ENCODE data around the gene ALG11. TPM values are rescaled to one million over a fixed set of nuclear protein-coding genes. Genes with fewer than 3 reads are reported as not detected.

Gene ALG11
- polyA plus RNA-seq, 1 donor: 36.0 TPM

DNA sequence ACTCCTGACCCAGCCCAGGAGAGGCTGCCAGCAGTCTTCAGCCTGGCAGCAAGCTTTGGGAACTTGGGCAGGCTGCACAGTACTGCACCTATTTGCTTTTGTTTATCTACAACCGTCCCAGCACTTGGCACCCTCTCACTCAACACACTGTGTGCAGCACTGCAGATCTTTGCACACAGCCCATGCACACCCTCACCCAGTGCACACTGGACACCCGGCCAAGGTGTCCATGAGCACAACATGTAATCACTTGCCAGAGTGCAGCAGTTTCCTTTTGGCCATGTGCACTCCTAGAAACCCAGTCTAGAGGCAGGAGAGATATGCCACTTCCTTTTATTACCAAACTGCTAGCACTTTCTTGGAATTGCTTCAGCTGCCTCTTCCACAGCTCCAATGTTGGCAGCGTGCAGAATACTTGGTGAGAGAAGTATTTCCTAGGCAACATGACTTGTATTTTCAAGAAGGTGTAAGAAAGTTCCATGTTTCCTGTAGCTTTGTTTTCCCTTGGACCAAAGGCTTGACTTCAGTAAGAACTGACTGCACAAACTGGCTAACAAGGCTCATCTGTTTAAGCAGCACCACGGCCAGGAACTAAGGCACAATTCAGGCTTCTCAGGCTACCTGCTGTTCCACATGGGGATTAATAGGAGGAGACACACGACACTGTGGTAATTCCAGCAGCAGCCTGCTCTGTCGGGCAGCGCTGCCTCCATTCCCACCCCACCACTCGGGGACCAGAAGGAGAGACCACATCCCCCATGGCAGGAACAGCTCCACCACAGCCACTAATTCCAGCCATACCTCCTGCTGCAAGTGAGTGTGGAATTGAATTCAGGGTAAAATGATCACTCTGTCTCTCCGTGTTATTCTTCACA lies 16.3 kb upstream of the ALG11 start:
- no peak for DNase-seq

- DNase-seq: no peak
These were observed 15.6 kb upstream of the ALG11 start for GRCh38 chr13:51996641-51997040.

DNA sequence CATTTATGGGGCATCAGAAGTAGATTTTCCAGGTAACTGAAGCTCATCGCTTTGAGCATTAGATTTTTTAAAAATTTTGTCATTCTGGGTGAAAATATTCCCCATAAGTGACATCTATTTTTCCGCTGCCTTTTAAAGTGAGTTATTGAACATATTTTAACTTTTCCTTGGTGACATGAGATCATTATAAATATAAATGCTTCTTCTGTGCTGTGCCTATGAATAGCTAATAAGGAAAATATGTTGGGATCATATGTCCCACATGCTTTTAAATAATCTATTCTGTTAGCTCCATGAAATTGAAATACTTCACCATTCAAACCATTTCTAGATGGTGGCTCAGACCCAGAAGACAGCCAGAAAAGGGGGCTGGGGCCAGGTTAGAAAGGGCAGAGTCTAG lies 15.0 kb upstream of the ALG11 start:
- DNase-seq: no peak

DNA sequence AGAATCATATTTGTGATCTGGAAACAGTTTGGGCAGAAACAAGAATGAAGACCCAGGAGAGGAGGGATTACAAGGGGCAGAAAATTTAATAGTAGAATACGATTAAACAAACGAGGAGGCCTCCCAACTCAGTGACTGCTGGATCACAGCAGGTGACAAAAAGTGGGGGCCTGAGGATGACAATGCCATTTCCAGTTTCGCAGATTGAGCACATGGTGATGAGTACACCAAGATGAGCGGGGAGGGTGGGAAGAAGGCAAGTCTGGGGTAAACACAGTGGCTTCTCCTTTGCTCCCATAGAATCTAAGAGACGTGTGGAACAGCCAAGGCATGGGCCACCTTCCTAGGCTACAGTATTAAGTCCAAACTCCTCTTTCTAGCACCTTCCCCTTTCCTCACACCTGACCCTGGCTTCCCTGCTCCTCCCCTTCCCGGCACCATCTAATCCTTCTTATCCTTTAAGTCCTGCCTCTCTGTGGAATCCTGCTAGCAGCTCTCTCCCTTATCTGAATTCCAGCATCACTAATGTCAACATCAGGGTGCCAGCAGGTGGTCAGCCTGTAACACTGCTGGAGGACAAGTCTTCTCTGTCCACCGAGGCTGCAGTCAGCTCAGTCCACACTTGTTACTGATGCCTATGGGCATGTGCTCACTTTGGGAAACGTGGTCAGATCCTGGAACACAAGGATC lies 14.4 kb upstream of the ALG11 start:
- DNase-seq: no peak

DNA sequence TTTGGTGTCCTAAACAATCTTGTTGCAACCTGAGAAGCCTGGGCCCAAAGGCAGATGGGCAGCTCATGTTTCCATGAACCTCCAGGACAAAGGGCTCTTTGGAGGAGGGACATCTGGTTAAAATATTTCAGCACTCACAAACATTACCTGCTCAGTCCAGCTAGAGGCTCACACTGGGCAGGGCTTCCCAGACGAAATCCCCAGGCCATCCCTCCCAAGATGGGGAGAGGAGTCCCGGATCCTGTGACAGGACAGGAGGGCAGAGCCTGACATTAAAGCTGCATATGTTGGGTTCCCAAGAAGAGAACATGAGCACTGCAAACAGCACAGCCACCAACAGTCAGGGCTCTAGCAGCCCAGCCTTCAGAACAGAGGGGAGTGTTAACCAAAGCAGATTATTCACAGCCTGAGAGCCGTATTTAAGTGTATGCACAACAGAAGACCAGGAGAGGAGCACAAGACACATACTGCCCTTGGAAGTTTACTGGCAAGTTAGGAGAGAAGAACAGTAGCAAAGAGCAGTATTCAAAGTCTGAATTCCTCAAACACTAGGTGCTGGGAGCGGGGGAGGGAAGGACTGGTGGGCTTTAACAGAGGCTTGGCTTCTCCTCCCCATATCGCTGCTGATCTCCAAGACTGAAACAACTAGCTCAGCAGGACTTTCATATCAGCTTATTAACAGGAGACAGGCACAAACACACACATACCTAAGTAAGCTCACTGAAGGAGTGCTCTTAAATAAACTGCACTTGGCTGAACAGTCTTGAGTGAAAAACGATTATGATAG lies 13.3 kb upstream of the ALG11 start:
- no peak for DNase-seq

DNA sequence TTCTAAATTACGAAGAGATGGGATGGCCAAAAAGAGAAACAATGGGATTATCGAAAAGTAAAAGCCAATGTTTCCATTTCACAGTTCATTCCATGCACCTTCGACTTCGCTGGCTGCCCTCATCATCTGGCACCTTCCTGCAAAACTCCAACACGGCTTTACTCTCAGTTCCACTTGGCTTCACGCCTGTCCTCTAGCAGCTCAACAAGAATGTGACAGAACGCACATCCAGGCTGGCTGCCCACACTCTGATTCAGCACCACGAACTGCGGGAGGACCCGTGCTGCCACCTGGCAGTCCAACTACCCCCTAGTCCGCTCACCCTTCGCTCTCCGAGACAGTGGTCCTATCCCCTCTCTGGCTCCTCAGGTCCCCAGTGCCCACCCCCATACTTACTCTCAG lies 12.7 kb upstream of the ALG11 start:
- no peak for DNase-seq

DNA sequence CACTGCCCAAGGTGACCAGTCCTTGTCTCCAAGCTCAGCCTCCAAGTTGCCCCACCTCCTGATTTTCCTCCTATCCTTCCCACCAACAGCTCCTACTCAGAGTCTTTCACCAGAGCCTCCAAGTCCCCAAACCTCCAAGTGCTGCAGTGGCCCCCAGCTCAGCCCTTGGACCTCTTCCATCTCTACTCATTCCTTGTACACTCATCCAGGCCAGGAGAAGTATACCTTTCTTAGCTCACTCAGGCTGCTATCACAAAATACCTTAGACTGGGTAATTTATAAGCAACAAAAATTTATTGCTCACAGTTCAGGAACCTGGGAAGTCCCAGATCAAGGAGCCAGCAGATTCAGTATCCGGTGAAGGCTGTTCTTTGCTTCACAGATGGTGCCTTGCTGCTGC lies 12.3 kb upstream of the ALG11 start:
- no peak for DNase-seq

DNA sequence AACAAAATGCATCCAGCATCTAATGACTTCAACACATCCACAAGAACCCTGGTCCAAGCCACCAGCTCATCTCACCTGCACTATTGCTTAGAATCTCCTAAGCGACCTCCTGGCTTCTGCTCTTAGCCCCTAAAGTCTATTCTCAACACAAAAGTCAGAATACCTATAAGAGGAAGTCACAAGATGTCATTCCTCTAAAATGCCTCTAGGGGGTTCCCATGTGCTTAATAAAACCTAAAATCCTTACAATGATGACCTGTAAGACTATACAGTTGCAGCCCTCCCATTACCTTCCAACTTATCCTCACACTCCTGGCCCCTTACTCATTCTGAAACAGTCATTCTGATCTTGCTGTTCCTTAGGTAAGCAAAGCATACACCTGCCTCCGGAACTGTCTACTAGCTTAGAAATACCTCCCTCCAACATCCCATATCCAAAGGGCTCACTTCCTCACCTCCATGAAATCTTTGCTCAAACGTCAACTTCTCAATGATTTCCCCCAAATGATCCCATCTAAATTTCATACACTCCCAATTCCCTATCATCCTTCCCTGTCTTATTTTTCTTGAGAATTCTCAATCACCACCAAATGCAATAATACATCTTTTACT lies 11.0 kb upstream of the ALG11 start:
- DNase-seq: no peak

DNA sequence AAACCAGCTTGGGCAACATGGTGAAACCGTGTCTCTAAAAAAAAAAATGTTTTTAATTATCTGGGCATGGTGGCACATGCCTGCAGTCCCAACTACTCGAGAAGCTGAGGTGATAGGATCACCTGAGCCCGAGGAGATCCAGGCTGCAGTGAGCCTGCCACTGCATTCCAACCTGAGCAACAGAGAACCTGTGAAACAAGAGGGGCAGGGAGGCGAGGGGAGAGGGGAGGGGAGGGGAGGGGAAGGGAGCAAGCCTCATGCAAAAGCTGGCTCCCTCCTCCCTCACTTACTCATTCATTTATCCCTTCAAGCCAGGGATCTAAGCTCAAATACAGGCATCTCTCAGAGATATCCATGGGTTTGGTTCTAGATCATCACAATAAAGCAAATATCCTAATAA lies 9.8 kb upstream of the ALG11 start:
- no peak for DNase-seq

DNA sequence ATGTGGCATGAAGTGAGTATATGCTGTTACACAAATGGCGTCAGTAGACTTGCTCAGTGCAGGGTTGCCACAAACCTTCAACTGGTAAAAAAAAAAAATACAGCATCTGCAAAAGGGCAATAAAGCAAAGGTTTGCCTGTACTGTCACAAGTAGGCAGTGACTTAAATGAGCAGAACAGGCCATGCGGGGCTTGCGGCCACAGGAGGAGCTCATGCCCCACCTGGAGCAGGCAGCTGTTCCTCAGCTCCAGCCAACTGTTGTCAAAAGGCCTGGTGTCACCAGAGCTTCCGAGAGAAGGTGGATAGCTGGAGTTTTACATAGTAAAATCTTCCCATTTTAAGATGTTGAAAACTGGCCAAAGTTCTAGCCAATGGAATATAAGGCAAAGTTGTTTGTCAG lies 8.7 kb upstream of the ALG11 start:
- DNase-seq: no peak

- no peak for DNase-seq
These were observed 7.6 kb upstream of the ALG11 start for GRCh38 chr13:52004511-52005170.

- no peak for DNase-seq
These were observed 6.2 kb upstream of the ALG11 start for GRCh38 chr13:52005841-52006522.

DNA sequence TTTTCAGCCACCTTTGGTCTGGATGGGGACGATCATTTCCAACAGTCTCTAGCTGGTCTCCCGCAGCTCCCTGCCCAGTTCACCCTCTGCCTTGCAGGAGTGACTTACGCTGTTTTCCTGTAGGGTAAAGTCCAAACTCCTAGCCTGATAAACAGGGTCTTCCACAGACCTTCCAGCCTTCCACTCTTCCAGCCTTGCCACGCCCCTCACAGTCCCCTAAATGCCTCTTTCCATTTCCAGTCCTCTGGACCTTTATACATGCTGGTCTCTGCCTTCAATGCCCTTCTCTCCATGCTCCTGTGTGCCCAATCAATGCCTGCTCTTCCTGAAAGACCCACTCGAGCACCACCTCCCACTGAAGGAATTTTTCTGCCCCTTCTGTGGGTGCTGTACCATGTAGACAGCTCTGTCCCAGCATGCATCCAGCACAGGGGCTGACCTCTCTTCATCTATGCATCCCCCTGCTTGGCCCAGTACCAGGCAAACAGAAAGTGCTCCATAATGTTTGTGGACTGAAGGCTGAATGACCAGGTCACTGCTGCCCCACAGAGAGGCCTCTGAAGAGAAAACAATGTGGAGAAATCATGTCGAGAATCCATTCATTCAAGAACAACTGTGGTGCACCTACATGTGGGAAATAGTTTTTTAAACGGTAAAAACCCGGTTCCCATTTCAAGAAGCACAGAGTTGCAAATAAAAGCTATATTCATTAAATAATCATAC lies 5.5 kb upstream of the ALG11 start:
- DNase-seq: no peak

DNA sequence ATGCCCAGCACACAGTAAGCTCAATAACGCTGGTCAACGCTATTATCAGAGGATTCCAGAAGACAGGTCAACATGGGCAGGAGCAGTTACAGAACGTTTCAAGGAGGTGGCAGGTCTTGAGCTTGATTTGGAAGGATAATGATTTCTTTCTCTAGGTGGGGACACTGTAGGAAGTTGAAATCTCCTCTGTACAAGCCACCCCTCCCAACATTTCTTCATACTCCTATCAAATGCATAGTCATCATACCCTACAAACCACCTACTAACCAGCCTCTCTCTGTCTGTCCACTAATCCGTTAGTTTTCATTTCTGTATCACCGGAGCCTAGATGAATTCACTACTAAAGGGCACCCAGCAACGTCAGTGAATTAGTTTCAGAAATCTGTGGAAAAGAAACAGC lies 2.3 kb upstream of the ALG11 start:
- DNase-seq: no peak

DNA sequence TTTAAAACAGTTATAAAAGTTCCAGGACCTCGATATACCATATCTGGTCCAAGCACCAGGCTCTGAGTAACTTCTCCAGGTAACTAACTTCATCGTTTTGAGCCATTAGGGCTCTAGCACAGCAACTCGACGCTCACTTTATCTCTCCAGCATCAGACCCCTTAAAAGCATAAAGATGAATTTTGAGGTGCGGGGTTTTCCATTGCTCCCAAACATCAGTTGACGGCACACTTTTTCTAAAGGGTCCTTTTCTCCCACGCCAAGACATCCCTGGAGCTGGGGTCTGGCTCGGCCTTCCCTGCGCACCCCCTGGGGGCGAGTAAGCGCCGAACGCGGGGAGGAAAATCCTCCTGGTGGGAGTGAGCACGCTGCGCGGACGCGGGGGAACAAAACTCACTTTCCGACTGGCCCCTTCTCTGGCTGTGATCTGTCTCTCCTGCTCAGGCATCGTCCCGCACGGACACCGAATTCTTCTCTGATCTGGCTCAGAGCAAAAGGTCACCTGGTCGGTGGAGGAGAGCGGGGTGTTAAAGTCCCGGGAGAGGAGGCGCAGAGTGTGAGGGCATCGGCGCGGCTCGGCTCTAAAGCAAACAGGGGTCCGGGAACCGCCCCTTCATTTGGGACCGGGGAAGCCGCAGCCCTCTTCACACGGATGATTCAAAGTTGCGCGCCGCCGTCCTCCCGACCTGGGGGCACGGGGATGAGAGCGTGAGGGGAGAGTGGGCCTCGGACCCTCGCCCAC lies 1.1 kb upstream of the ALG11 start, which contains the start of gene ATP7B:
Gene ATP7B (minus strand): TSS at position 561 of the 742 bp plus-strand sequence. CDS start 113 bp downstream, at position 448.
- DNase-seq: no peak

DNA sequence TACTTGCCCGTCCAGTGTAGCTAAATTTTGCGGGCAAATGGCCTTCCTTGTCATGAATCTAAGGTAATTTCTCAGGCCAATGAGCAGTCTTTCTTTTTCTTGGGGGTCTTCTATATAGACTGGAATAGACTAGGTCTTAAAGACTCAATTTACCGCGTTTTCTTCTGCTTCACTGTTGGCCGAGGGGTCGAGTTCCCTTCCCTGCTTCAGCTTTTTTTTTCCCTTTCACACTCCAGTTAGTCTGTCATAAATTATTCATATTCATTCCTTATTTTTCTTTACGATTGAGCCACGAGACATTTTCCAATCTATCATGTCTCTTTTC lies 276 bp downstream of the ALG11 start:
- no peak for DNase-seq

- no peak for DNase-seq
These were observed 4.1 kb downstream of the ALG11 start for GRCh38 chr13:52016296-52016695.

DNA sequence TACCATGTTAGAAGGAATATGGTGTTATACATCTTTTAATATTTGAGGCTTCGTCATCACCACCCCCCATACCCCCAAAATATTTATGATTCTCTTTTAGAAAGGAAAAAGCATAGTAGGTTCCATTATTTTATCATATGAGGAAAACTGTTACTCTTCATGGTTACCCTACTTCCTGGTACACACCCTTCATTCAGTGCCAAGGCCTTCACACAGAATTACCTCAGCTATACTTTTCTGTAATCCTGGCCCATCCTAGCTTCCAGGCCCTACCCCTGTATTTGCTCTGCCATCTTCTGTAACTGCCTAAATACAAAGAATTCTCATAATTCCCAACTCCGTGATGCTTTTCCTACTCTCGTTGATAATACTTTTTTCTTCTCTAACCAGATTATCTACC lies 8.0 kb downstream of the ALG11 start:
- DNase-seq: no peak

- DNase-seq: no peak
These were observed 10.2 kb downstream of the ALG11 start for GRCh38 chr13:52022356-52022755.

DNA sequence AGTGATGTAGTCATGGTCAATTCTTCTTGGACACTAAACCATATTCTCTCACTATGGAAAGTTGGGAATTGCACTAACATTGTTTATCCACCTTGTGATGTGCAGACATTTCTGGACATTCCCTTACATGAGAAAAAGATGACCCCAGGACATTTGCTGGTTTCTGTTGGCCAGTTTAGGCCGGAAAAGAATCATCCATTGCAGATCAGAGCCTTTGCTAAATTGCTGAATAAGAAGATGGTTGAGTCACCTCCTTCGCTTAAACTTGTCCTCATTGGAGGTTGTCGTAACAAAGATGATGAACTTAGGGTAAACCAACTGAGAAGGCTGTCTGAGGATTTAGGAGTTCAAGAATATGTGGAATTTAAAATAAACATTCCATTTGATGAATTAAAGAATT lies 12.3 kb downstream of the ALG11 start, which contains the start of gene UTP14C:
Gene UTP14C (plus strand): TSS at position 211 of the 400 bp plus-strand sequence. CDS start 4,114 bp downstream, outside the sequence.
- DNase-seq: no peak

Measured in left kidney (tissue), 2 donors.